ENCODE measurements around the gene CDH22.
A peak's percentile ranks its signal among the peaks of the same experiment; 100 is the strongest.

The CDH22 gene

GRCh38 chr20:46188866-46189541, 119.3 kb downstream of the CDH22 start:
- no peak for DNase-seq

GRCh38 chr20:46186210-46186609, 122.1 kb downstream of the CDH22 start:
- DNase-seq = no peak

GRCh38 chr20:46185353-46185752, 122.9 kb downstream of the CDH22 start:
- no peak for DNase-seq

DNA sequence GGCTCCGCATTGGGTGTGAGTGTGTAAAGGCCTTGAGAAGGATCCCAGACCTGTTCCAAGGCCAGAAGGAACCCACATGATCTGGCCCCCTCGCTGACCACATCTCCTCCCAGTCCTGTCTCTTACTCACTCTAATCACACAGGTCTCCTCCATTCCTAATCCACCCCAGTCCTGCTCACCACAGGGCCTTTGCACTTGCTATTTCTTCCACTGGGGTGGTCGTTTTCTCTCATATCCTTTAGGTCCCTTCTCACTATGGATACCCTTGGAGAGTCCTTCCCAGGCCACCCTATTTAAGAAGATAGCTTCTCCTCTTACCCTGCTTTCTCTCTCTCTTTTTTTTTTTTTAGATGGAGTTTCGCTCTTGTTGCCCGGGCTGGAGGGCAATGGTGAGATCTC, 124.5 kb downstream of the CDH22 start:
- no peak for DNase-seq

GRCh38 chr20:46182276-46183200, 125.8 kb downstream of the CDH22 start:
- DNase-seq = no peak

DNA sequence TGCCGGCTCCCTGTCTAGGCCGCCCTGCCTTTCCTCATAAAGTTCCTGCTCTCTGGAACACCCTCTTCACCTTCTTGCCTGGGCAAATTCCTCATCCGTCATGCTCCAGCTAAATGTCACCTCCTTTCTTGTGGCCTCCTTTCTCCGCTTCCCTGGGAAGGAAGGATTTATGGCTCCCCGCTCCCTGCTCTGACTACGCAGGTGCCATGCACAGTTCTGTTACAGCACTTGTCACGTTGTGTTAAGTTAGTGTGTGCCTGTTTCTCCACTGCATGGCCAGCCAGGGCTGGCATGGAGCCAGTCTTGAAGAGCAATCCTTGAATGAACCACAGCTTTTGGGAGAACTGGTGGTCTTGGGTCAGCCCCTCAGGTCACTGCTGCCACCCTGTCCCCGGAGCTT, 128.4 kb downstream of the CDH22 start:
- DNase-seq = no peak

GRCh38 chr20:46178891-46179290, 129.4 kb downstream of the CDH22 start:
- DNase-seq = no peak

DNA sequence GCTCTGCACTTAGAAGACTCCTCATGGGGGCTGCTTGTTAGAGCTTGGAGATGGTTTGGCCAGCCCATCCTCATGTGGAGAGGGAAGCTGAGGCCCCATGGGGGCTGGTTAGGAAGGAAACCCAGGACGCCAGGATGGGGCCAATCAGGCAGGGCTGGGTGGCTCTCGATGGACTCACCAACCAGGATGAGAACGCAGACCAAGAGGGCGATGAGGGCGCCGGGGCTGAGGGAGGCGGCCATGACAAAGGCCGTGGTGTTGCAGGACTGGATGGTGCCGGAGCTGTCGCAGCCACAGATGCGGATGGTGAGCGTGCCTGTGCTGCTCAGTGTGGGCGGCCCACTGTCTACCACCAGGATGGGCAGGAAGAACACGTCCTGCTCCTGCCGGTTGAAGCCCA, 130.5 kb downstream of the CDH22 start:
- no peak for DNase-seq

DNA sequence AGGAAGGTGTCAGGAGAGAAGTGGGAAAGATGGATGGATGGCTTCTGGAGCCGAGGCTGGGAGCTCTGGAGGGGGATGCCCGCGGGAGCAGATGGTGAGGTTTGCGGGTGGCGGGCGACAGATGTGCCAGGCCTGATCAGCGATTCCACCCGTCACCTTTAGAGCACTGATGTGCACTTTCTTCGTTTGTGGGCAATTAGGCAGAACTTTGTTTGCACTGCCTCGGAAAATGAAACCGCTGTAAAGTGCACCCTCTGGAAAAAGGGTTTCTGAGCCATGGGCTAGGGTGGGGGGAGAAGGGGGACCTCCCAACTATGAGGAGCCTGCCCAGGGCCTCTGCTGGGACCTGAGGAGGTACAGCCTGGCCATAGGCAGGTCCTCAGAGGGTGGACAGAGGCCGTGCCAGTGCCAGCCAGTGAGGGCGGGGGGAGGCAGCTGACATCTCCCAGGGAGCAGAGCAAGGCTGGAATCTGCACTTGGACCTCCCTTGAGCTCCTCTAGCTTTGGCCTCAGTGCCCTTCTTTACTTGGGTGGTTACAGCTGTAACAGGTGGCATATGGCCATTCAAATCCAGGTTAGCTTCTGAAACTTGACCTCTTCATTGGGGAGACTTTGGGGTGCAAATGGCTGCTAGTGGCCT, 131.4 kb downstream of the CDH22 start:
- DNase-seq = no peak

GRCh38 chr20:46175127-46175494, 133.2 kb downstream of the CDH22 start:
- DNase-seq = no peak

DNA sequence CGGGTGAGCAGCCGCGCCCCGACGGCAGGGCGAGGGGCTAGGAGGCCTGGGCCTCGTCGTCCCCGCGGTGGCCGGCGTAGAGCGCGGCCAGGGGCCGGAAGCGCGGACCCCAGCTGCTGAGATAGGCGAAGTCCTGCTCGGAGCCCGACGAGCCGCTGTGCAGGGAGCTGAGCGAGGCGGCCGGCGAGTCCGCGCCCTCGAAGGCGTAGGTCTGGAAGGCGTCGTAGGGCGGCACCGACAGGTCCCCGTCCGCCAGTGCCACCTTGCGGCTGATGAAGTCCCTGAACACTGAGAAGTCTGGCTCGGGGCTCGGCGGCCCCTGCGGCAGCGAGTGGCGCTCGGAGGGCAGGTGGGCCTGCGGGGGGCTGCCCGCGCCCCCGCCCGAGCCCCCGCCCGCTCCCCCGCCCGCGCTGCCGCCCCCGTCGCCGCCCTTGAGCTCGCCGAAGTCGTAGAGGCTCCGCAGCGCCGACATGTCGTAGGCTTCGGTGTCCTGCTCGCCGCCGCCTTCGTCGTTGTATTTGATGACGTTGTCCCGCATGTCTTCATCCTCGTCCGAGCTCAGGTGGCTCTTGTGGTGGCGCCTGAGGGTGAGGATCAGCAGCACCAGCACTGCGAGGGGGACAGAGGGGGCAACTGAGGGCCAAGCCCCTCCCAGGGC, 133.7 kb downstream of the CDH22 start:
- peak; percentile 7 for DNase-seq

GRCh38 chr20:46173652-46174468, 134.4 kb downstream of the CDH22 start:
- no peak for DNase-seq

GRCh38 chr20:46172961-46173536, 135.2 kb downstream of the CDH22 start:
- no peak for DNase-seq

DNA sequence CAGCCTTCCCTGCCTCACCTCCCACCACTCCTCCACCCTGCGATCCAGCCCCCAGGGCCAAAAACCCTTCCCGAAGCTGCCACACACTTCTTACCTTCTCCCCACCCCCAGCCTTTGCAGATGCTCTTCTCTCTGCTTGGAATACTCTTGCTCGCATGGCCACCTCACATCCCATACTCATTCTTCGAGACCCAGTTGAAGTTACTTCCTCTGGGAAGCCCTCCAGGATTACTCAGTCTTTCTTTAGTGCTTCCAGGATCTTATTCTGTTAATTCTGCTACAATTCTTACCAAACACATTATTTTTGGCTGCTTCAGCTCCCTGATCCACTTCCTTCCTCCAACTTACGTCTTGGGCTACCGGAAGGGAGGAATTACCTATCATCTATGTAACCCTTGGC, 135.8 kb downstream of the CDH22 start:
- no peak for DNase-seq

DNA sequence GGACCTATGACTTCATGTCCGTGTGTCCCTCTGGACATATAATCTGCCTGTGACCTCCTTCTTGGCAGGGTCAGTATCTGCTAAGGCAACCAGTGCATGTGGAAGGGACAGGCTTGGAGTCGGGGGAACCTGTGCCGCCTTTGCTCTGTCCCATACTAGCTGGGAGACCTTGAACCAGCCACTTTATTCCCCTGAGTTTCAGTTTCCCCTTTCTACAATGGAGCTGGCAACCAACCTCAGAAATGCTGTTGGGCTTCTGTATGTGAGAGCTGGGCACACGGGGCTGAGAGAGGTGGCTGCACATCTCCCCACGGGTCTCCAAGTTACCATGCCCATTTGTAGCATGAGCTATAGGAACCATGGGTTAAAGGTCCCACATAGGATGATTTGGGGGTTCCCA, 136.4 kb downstream of the CDH22 start:
- DNase-seq = no peak

GRCh38 chr20:46171476-46171875, 136.8 kb downstream of the CDH22 start:
- no peak for DNase-seq

DNA sequence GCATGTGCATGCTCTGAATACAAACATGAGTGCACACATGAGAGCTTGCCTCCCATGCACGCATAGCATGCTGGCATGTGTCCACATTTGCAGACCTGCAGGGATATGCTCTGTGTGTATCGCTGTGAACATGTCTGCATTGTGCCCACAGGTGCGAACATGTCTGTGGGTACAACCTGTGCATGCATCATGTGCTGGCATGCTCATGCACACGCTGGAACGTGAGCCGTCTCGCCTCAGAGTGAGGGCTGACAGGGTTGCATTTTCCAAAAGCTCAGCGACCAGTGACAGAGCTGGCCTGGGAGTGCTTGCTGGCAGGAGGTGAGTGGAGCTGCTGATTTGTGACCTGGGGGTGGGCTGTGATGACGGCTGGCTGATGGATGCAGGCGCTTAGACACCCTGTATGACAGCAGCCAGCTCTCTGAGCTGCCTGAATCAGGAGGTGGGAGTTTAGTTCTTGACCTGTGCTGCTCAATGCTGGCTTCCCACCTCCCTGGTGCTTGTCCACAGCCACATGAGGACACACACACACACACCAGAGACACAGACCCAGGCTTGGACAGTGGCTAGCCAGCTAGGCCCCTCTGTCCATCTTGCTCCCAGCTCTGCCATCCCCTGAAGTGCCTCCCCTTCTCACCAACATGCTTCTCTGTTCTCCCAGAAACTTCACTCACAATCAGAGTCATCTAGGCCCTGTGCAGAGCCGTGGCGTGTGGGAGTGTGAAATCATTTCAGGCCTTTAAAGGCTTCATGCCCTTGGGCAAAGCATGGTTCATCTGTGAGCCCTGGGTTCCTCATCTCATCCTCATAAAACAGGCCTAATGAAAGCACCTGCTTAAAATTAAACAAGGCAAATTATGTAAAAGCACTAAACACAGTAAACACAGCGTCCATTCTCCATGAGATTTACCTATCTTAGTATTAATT, 138.8 kb downstream of the CDH22 start:
- no peak for DNase-seq

GRCh38 chr20:46168438-46168837, 139.9 kb downstream of the CDH22 start:
- no peak for DNase-seq

- DNase-seq = no peak
These were observed 141.2 kb downstream of the CDH22 start for GRCh38 chr20:46167080-46167479.

DNA sequence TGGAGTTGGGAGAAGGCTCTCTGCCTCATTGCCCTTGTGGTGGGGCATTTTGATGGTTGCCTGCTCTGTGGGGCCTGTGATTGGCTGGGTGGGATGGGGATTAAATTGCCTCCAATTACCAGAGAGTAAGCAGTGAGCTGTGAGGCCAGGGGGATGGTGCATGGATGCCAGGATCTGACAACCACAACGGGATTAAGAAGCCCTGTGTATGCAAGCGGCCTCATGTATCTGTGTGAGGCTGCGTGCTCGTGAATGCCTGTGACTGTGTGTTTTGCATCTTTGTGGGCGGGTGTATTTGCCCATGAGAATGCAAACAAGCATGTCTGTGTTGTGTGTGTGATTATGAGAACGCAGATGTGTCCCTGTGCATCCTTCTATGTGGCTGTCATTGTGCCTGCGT, 144.0 kb downstream of the CDH22 start:
- DNase-seq = no peak

GRCh38 chr20:46161921-46162320, 146.4 kb downstream of the CDH22 start:
- no peak for DNase-seq

Measured in NCI-H2029 treated with DMSO at 0.1 percent for 48 hours (cell line).